GM21360 (cell line): ENCODE measurements around the gene OR11G2.
"Not testable (repeated sequence)": the region's sequence is repeated elsewhere in the genome, so short reads cannot be mapped to it uniquely, and the experiment has no call there.

ENCODE experiments used
- ATAC-seq: cut with Tn5 transposase; IDR thresholded peaks from one replicate; pipeline ENCODE4 v1.9.1; 2021; ENCODE audit warnings: mild to moderate bottlenecking, moderate library complexity; ENCODE audit not compliant: unreplicated experiment

OR11G2 gene

DNA sequence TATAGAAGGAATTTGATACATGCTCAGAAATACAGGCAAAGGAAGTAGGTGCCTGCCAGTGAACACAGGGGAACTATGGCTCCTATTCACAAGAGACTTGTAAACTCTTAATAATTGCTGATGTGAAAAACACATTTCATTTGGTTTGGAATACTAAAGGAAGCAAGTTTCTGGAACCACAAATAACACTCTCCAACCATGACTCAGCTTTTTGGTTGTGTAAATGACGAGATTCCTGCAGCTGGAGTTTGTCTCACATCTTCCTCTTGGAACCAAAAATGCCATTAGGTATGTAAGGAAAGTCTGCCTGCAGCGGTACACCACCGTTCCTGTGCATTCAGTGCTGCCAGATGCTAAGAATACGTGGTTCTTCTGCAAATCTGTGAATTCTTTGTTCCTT is 28.3 kb downstream of the OR11G2 start:
- no peak for ATAC-seq

DNA sequence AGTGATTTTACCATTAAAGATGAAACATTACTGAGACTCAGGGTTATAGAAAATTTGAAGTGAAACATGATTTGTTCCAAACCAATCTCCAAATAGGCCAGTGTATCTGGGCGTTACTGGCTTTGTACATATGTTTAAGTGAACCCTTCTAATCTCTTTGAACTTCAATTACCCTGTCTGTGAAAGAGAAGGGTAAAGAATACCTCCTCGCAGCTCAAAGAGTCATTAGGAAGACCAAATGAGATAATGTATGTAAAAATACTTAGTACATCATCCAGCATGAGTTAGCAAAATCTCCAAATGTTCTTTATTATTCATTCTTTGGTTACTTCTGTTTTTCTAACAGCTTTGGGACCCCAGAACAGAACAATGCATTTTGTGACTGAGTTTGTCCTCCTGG is 32.7 kb downstream of the OR11G2 start, which contains the start of gene OR11H6:
Gene OR11H6, plus strand, starts transcription at position 301 of the 400 bp plus-strand sequence. Its CDS starts 0 bp downstream, at position 301.
- no peak for ATAC-seq

DNA sequence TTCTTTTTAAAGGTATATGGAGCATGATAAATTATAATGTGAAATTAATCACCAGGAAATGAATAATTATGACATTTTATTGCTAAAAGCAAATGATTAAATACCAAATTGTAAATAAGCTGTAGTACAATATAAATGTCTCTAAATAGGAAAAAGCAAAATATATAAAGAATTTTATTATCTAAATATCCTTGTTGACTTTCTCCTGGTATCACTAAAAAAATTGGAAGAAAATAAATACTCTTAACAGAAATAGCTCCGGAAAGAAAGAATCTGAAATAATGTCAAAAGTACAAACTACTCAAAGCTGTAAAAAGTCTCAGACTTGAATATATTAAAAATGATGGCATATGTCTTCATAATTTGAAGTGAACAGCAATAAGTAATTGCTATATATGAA is 38.0 kb downstream of the OR11G2 start, which contains the start of gene OR11H7:
Gene OR11H7, plus strand, starts transcription at position 301 of the 400 bp plus-strand sequence.
- ATAC-seq, result no peak

DNA sequence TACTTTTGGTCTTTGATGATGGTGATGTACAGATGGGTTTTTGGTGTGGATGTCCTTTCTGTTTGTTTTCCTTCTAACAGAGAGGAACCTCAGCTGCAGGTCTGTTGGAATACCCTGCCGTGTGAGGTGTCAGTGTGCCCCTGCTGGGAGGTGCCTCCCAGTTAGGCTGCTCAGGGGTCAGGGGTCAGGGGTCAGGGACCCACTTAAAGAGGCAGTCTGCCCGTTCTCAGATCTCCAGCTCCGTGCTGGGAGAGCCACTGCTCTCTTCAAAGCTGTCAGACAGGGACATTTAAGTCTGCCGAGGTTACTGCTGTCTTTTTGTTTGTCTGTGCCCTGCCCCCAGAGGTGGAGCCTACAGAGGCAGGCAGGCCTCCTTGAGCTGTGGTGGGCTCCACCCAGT is 44.7 kb downstream of the OR11G2 start:
- ATAC-seq, result not testable (repeated sequence)

DNA sequence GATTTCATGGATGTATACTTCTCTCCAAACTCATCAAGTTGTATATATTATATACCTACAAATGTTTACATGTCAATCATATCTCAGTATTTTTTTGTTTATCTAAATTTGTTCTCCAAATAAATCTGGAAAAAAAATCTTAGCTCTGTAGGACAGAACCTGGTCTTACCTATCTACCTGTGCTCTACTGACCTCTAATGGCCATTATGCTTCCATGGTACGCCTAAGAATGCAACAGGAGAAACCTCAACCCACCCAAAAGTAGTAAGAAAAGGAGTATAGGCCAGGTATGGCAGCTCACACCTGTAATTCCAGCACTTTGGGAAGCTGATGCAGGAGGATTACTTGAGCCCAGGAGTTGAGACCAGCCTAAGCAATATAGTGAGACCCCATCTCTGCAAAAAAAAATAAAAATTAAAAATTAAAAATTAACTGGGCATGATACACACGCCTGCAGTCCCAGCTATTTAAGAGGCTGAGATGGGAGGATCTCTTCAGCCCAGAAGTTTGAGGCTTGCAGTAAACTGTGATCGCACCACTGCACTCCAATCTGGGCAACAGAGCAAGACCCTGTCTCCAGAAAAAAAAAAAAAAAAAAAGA is 57.0 kb downstream of the OR11G2 start:
- ATAC-seq, result no peak
